Body of pancreas (tissue), 4 donors: ENCODE data around the gene LGR6. TPM values are rescaled to one million over a fixed set of nuclear protein-coding genes. Genes with fewer than 3 reads are reported as not detected.

Source experiments
- ATAC-seq: fragments of 150-250 bp; one replicate; pipeline ENCODE4 v1.9.1; 2016
- DNase-seq, 4 donors: peaks; one replicate each; pipeline ENCODE4 v3.0.0-alpha.2; 2019
- H3K27ac ChIP-seq, 4 donors: fragments of 200-600 bp; sonication (generic); 1 replicate in 3 of 4; 2 replicates in 1 of 4; pipeline versions ENCODE4 v1.5.1 to v1.6.1; 2016 to 2019; ENCODE audit warnings: mild to moderate bottlenecking in 1 of 4, mixed read lengths in 1 of 4, moderate library complexity in 1 of 4
- H3K27me3 ChIP-seq, 2 donors: fragments of 200-600 bp; sonication (generic); one replicate each; pipeline ENCODE4 v1.6.0; 2016; ENCODE audit warnings: mild to moderate bottlenecking in 1 of 2
- H3K36me3 ChIP-seq, 2 donors: fragments of 200-600 bp; sonication (generic); replicated peaks in 1 of 2; 2 replicates each; pipeline ENCODE4 v1.5.1; 2016; ENCODE audit warnings: low read depth in 2 of 2; ENCODE audit not compliant: insufficient read depth in 1 of 2
- H3K4me1 ChIP-seq: fragments of 200-600 bp; sonication (generic); one replicate; pipeline ENCODE4 v1.6.0; 2016
- H3K4me3 ChIP-seq, 2 donors: fragments of 200-600 bp; sonication (generic); 1 replicate in 1 of 2; 2 replicates in 1 of 2; pipeline ENCODE4 v1.5.1; 2016 to 2019
- H3K9me3 ChIP-seq, 3 donors: fragments of 200-600 bp; sonication (generic); 1 replicate in 2 of 3; 2 replicates in 1 of 3; pipeline ENCODE4 v1.5.1; 2016
- CTCF ChIP-seq, 7 experiments: fragments of 450-650 bp in 4 of 7; fragments of 200-600 bp in 3 of 7; sonication (generic) in 3 of 7; IDR thresholded peaks; one replicate each; pipeline ENCODE4 v1.5.1; 2016 to 2019; ENCODE audit warnings: antibody characterized with exemption in 7 of 7
- POLR2A ChIP-seq, 3 donors: fragments of 450-650 bp; IDR thresholded peaks; one replicate each; pipeline ENCODE4 v1.6.1; 2016; ENCODE audit warnings: antibody characterized with exemption in 3 of 3, mild to moderate bottlenecking in 2 of 3
- WGBS, 2 donors: methylation state at CpG; one replicate each; pipeline ENCODE4 v1.1.5; 2017; 5-methylcytosine and 5-hydroxymethylcytosine counted together
- intact Hi-C: fragments of 100-400 bp; cut with DNase I; formaldehyde crosslinking; loops from one replicate; pipeline ENCODE4 v1.15.1; 2023
- total RNA-seq, 2 donors: library from RNA; depleted of rRNA; stranded (reverse); fragments of >200 nt; gene quantifications; one replicate each; pipeline ENCODE4 v1.1.0, GENCODE V29; 2016

LGR6 gene
- total RNA-seq, 2 donors from 2014 or later: 0.52 TPM; not detected in 1

- no peak for TF ChIP-seq CTCF (IDR thresholded peaks at IDR 0.05)
- no peak for TF ChIP-seq POLR2A (IDR thresholded peaks at IDR 0.05)
- Histone ChIP-seq H3K9me3 (no peaks in the 10 kb centered on the region), H3K27ac (no peak overlapping the region), H3K27me3 (no peaks in the 10 kb centered on the region), H3K4me1 (no peaks in the 10 kb centered on the region), H3K4me3 (no peak overlapping the region), H3K36me3 (no peaks in the 10 kb centered on the region)
- intact Hi-C loops: no loop called here
- ATAC-seq: no peak
- DNase-seq: no peak
- 77 to 90% methylated on average over 7 of the region's 7 CpGs for WGBS, 2 donors
Observed at GRCh38 chr1:202228484-202229122, 35.0 kb downstream of the LGR6 start.

GRCh38 chr1:202229376-202229775, 35.8 kb downstream of the LGR6 start:
- intact Hi-C loops: no loop called here
- DNase-seq (no peak), ATAC-seq (no peak)
- no peak overlapping the region for H3K27ac ChIP-seq
- TF ChIP-seq POLR2A (IDR thresholded peaks at IDR 0.05) (no peak), CTCF (IDR thresholded peaks at IDR 0.05) (no peak)
- no peak overlapping the region for H3K4me3 ChIP-seq
- H3K4me1 ChIP-seq: no peaks in the 10 kb centered on the region
- no peaks in the 10 kb centered on the region for H3K9me3 ChIP-seq
- no peaks in the 10 kb centered on the region for H3K27me3 ChIP-seq
- WGBS, 2 donors: 71 to 74% methylated on average over 4 to 5 of the region's 5 CpGs
- H3K36me3 ChIP-seq: no peaks in the 10 kb centered on the region

- 74 to 77% methylated on average over 9 to 10 of the region's 10 CpGs for WGBS, 2 donors
- TF ChIP-seq POLR2A (IDR thresholded peaks at IDR 0.05) (no peak), CTCF (IDR thresholded peaks at IDR 0.05) (no peak)
- Histone ChIP-seq H3K9me3 (no peaks in the 10 kb centered on the region), H3K27me3 (no peaks in the 10 kb centered on the region), H3K4me3 (no peak overlapping the region), H3K36me3 (no peaks in the 10 kb centered on the region), H3K27ac (no peak overlapping the region), H3K4me1 (no peaks in the 10 kb centered on the region)
- no peak for DNase-seq
- no peak for ATAC-seq
- intact Hi-C loops: no loop called here
Observed at GRCh38 chr1:202230061-202230938, 36.7 kb downstream of the LGR6 start.

GRCh38 chr1:202230939-202231645, 37.5 kb downstream of the LGR6 start:
- no peak for TF ChIP-seq CTCF (IDR thresholded peaks at IDR 0.05)
- no peak overlapping the region for H3K27ac ChIP-seq
- WGBS, 2 donors: 48 to 73% methylated on average over 3 to 8 of the region's 8 CpGs
- H3K36me3 ChIP-seq: no peaks in the 10 kb centered on the region
- no peaks in the 10 kb centered on the region for H3K9me3 ChIP-seq
- no peak overlapping the region for H3K4me3 ChIP-seq
- DNase-seq (no peak), ATAC-seq (no peak)
- intact Hi-C loops: no loop called here
- H3K27me3 ChIP-seq: no peaks in the 10 kb centered on the region
- no peaks in the 10 kb centered on the region for H3K4me1 ChIP-seq
